ENCODE data around the gene SGCA.

GRCh38 chr17:50174444-50174843 lies 8.6 kb downstream of the SGCA start:
- TF ChIP-seq CTCF (conservative IDR thresholded peaks at IDR 0.05) (no peak), EZH2 (IDR thresholded peaks at IDR 0.05; ENCODE audit: low read depth) (no peak)

Data from PC-9 (cell line).